Muscle layer of colon (tissue), 2 donors: Measurements from ENCODE around the gene SLC4A11.

Experiments used
- H3K27ac ChIP-seq: one replicate; pipeline ENCODE4 v1.7.0; 2013; ENCODE audit warnings: low read depth, mild to moderate bottlenecking, low read length, moderate library complexity
- H3K27me3 ChIP-seq, 2 donors: one replicate each; pipeline ENCODE4 v1.7.0; 2013; ENCODE audit warnings: low read length in 2 of 2, mild to moderate bottlenecking in 2 of 2; ENCODE audit not compliant: insufficient read depth in 2 of 2, control insufficient read depth in 1 of 2
- H3K36me3 ChIP-seq: one replicate; pipeline ENCODE4 v1.7.0; 2013; ENCODE audit warnings: mild to moderate bottlenecking, low read length; ENCODE audit not compliant: insufficient read depth
- H3K4me1 ChIP-seq: one replicate; pipeline ENCODE4 v1.7.0; 2013; ENCODE audit warnings: mild to moderate bottlenecking, low read length; ENCODE audit not compliant: insufficient read depth
- H3K4me3 ChIP-seq, 2 donors: one replicate each; pipeline ENCODE4 v1.7.0; 2013; ENCODE audit warnings: low read length in 2 of 2, low read depth in 1 of 2, mild to moderate bottlenecking in 1 of 2, moderate library complexity in 1 of 2
- H3K9ac ChIP-seq: one replicate; pipeline ENCODE4 v1.7.0; 2013; ENCODE audit warnings: low read length
- H3K9me3 ChIP-seq: one replicate; pipeline ENCODE4 v1.7.0; 2013; ENCODE audit warnings: mild to moderate bottlenecking, low read length
- donor health status: abdominal sarcoma.
- donor health status: Adenocarcinoma of cecum.

SLC4A11 gene

GRCh38 chr20:3177746-3178485 is 61.1 kb downstream of the SLC4A11 start:
- Histone ChIP-seq H3K4me3 (no peak overlapping the region), H3K27me3 (no peaks in the 10 kb centered on the region), H3K36me3 (no peaks in the 10 kb centered on the region), H3K9ac (no peak overlapping the region), H3K9me3 (no peaks in the 10 kb centered on the region), H3K4me1 (no peaks in the 10 kb centered on the region), H3K27ac (no peak overlapping the region)
